Subcutaneous adipose tissue (tissue), 4 donors: ENCODE data around the gene CARM1. TPM values are rescaled to one million over a fixed set of nuclear protein-coding genes. Genes with fewer than 3 reads are reported as not detected.

ENCODE experiments used
- total RNA-seq, 4 donors: library from RNA; depleted of rRNA; stranded (reverse); fragments of >200 nt; gene quantifications; one replicate each; pipeline ENCODE4 v1.1.0, GENCODE V29; 2016
- TF ChIP-seq, protein P1 (sequence below): fragments of 450-650 bp; IDR thresholded peaks from one replicate; pipeline ENCODE4 v1.5.1; 2016; ENCODE audit warnings: low read depth, mild to moderate bottlenecking, control low read depth, antibody characterized with exemption, moderate library complexity

The CARM1 gene
- total RNA-seq, 4 donors from 2014 or later = 16.7 to 19.6 (median 18.4) TPM

- TF ChIP-seq, protein P1, sequence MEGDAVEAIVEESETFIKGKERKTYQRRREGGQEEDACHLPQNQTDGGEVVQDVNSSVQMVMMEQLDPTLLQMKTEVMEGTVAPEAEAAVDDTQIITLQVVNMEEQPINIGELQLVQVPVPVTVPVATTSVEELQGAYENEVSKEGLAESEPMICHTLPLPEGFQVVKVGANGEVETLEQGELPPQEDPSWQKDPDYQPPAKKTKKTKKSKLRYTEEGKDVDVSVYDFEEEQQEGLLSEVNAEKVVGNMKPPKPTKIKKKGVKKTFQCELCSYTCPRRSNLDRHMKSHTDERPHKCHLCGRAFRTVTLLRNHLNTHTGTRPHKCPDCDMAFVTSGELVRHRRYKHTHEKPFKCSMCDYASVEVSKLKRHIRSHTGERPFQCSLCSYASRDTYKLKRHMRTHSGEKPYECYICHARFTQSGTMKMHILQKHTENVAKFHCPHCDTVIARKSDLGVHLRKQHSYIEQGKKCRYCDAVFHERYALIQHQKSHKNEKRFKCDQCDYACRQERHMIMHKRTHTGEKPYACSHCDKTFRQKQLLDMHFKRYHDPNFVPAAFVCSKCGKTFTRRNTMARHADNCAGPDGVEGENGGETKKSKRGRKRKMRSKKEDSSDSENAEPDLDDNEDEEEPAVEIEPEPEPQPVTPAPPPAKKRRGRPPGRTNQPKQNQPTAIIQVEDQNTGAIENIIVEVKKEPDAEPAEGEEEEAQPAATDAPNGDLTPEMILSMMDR = no peak
These were observed 33.0 kb upstream of the CARM1 start for GRCh38 chr19:10838377-10838776.

GRCh38 chr19:10839114-10840050 lies 32.0 kb upstream of the CARM1 start:
- TF ChIP-seq, protein P1 = no peak

DNA sequence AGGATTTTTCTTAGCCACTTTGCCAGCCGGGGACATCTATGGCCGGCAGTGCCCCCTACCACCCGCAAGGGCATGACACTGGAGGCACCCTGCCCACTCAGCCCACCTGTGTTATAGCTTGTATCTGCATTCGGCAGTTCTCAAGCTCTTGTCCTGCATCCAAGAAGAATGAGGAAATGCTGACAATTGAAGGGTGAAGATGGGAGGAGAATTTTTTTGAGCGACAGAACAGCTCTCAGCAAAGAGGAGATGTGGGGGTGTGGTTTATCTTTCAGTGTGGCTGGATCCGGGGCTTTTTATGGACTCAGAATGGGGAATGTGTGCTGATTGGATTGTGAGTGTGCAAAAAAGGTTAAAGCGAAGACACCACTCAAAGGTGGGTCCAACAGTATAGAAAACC lies 28.6 kb upstream of the CARM1 start:
- TF ChIP-seq, protein P1 = no peak

DNA sequence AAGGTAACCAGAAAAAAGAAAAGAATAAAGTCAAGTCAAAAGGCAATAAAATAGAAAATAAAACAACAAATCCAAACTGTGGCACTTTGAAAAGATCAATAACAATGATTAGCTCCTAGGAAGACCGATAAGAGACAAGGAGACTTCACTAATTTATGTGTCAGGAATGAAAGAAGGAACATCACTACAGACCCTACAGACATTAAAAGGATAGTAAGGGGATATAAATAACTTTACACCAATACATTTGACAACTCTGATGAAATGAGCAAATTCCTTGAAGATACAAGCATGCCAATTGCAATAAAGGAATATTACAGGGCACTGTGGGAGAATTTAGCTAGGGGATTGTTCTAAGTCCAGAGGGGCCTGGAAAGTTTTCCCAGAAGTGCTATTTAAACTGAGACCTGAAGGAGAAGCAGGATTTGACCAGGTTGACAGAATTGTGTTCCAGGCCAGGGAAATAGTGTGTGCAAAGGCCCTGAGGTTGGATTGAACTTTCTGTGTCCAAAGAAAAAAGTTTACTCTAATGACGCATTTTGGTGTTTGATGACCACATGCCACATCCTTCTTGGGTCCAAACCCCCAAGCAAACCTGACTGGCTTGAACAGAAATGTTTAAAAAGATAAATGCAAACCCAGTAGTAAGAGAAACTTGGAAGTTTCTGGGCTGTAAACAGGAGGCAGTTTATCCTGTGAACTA lies 24.7 kb upstream of the CARM1 start:
- TF ChIP-seq, protein P1 = no peak

- TF ChIP-seq, protein P1 = no peak
These were observed 23.0 kb upstream of the CARM1 start, which contains the start of gene C19orf38 for GRCh38 chr19:10848230-10848856. TSS of gene C19orf38 (plus strand) at chr19:10848415. CDS start at chr19:10848509, 94 bp downstream.

- TF ChIP-seq, protein P1 = no peak
These were observed 20.7 kb upstream of the CARM1 start for GRCh38 chr19:10850631-10851030.
